GM12878 (cell line): ENCODE measurements around the gene DPF3. TPM values are rescaled to one million over a fixed set of nuclear protein-coding genes. Genes with fewer than 3 reads are reported as not detected.

Source experiments
- ATAC-seq: fragments of 200-7000 bp; cut with Tn5 transposase; 3 replicates; pipeline ENCODE4 v1.9.1; 2020; ENCODE audit warnings: mild to moderate bottlenecking, moderate library complexity
- BruUV-seq: library from RNA; stranded (reverse); fragments of 400-500 nt; replicated peaks from 2 replicates; lab custom pipeline; 2021; lab: Mats Ljungman, UMichigan
- CTCF ChIA-PET: fragments of 300-600 bp; sonication (Branson Sonifier 250); formaldehyde crosslinking; extraction: SDS; loops from one replicate; lab custom pipeline; 2021; ENCODE audit warnings: inconsistent platforms; lab: Yijun Ruan, JAX
- POLR2A ChIA-PET: fragments of 350-600 bp; formaldehyde crosslinking; extraction: SDS; loops from one replicate; lab custom pipeline; 2021; ENCODE audit warnings: inconsistent platforms; lab: Charles Lee
- RAD21 ChIA-PET: fragments of 300-600 bp; sonication (Branson Sonifier 250); formaldehyde crosslinking; loops from one replicate; lab custom pipeline; 2023; ENCODE audit warnings: antibody characterized with exemption; ENCODE audit not compliant: unreplicated experiment; lab: Charles Lee
- SMC1A ChIA-PET: fragments of 300-600 bp; sonication (Branson Sonifier 250); formaldehyde crosslinking; loops from one replicate; lab custom pipeline; 2023; ENCODE audit not compliant: unreplicated experiment, uncharacterized antibody; lab: Charles Lee
- DNase-seq: peaks from one replicate; pipeline ENCODE4 v3.0.0-alpha.2; 2011; ENCODE audit warnings: low read depth, low spot score
- FAIRE-seq: peaks from 3 replicates; lab custom pipeline; 2011; peaks lifted over from hg19 to GRCh38; lab: Jason Lieb, UNC
- H2AFZ ChIP-seq: 2 replicates; pipeline ENCODE4 v1.6.0; 2011; ENCODE audit warnings: low read depth, low read length, control low read depth; ENCODE audit not compliant: control insufficient read depth
- H3K27ac ChIP-seq: 2 replicates; pipeline ENCODE4 v1.5.1; 2011; ENCODE audit warnings: control low read depth; ENCODE audit not compliant: control insufficient read depth, insufficient read depth
- H3K27me3 ChIP-seq, 2 experiments: replicated peaks in 1 of 2; 2 replicates each; pipeline versions ENCODE4 v1.6.0 to v1.6.1; 2011; ENCODE audit warnings: low read length in 1 of 2; ENCODE audit not compliant: control insufficient read depth in 2 of 2, insufficient read depth in 2 of 2
- H3K36me3 ChIP-seq, 2 experiments: 2 replicates each; pipeline ENCODE4 v1.5.1; 2011; ENCODE audit warnings: low read length in 1 of 2; ENCODE audit not compliant: control insufficient read depth in 2 of 2, insufficient read depth in 2 of 2
- H3K4me1 ChIP-seq: 2 replicates; pipeline ENCODE4 v1.6.1; 2011; ENCODE audit warnings: mild to moderate bottlenecking, low read length, moderate library complexity, mixed read lengths; ENCODE audit not compliant: control insufficient read depth, insufficient read depth
- H3K4me2 ChIP-seq: 2 replicates; pipeline ENCODE4 v1.6.0; 2011; ENCODE audit warnings: control low read depth; ENCODE audit not compliant: control insufficient read depth, insufficient read depth
- H3K4me3 ChIP-seq: fragments of 200-600 bp; sonication (generic); 2 replicates; pipeline ENCODE4 v1.5.1; 2016
- H3K79me2 ChIP-seq: 2 replicates; pipeline ENCODE4 v1.6.0; 2011; ENCODE audit warnings: low read length; ENCODE audit not compliant: control insufficient read depth, insufficient read depth
- H3K9ac ChIP-seq: 2 replicates; pipeline ENCODE4 v1.8.0; 2011; ENCODE audit warnings: low read length, control low read depth, mixed read lengths; ENCODE audit not compliant: control insufficient read depth, insufficient read depth
- H3K9me3 ChIP-seq: replicated peaks from 3 replicates; pipeline ENCODE4 v1.5.1; 2011; ENCODE audit warnings: mild to moderate bottlenecking, low read length; ENCODE audit not compliant: control insufficient read depth, insufficient read depth
- H4K20me1 ChIP-seq: 2 replicates; pipeline ENCODE4 v1.6.0; 2011; ENCODE audit not compliant: control insufficient read depth, insufficient read depth
- BRCA1 ChIP-seq: IDR thresholded peaks from 2 replicates; pipeline ENCODE4 v1.6.1; 2011; ENCODE audit warnings: low read depth, low read length, improper control_type of control experiment
- EP300 ChIP-seq, 2 experiments: fragments of 150-350 bp in 1 of 2; IDR thresholded peaks; 2 replicates each; pipeline ENCODE4 v1.6.1; 2011 to 2012; ENCODE audit warnings: low read depth in 2 of 2, low read length in 2 of 2, borderline replicate concordance in 1 of 2, improper control_type of control experiment in 1 of 2, inconsistent platforms in 1 of 2; ENCODE audit not compliant: control insufficient read depth in 1 of 2
- GABPA ChIP-seq: IDR thresholded peaks from 2 replicates; pipeline ENCODE4 v1.6.1; 2014; ENCODE audit warnings: antibody characterized with exemption, low read depth, mild to moderate bottlenecking, inconsistent platforms
- HCFC1 ChIP-seq: fragments of 150-350 bp; IDR thresholded peaks from 2 replicates; pipeline ENCODE4 v1.6.1; 2014; ENCODE audit warnings: low read length
- HDAC2 ChIP-seq: fragments of 200-600 bp; sonication (generic); IDR thresholded peaks from 2 replicates; pipeline ENCODE4 v1.6.1; 2017
- MEF2A ChIP-seq: IDR thresholded peaks from 2 replicates; pipeline ENCODE4 v1.6.1; 2011; ENCODE audit warnings: low read depth, mild to moderate bottlenecking, low read length, moderate library complexity; ENCODE audit not compliant: insufficient read depth
- NFIC ChIP-seq: IDR thresholded peaks from 2 replicates; pipeline ENCODE4 v1.6.1; 2012; ENCODE audit warnings: low read depth, mild to moderate bottlenecking, inconsistent platforms, low read length, moderate library complexity
- PAX5 ChIP-seq: IDR thresholded peaks from 2 replicates; pipeline ENCODE4 v1.6.1; 2011; ENCODE audit warnings: low read depth, low read length, borderline replicate concordance
- PBX3 ChIP-seq: IDR thresholded peaks from 2 replicates; pipeline ENCODE4 v1.6.1; 2011; ENCODE audit warnings: mild to moderate bottlenecking, low read depth, low read length, moderate library complexity; ENCODE audit not compliant: insufficient replicate concordance
- SIX5 ChIP-seq: IDR thresholded peaks from 2 replicates; pipeline ENCODE4 v1.6.1; 2011; ENCODE audit warnings: mild to moderate bottlenecking, low read depth, low read length, moderate library complexity; ENCODE audit not compliant: severe bottlenecking
- SREBF1 ChIP-seq: IDR thresholded peaks from 2 replicates; pipeline ENCODE4 v1.6.1; 2012; ENCODE audit warnings: mild to moderate bottlenecking, low read length
- TCF12 ChIP-seq: IDR thresholded peaks from 2 replicates; pipeline ENCODE4 v1.6.1; 2011; ENCODE audit warnings: low read depth, mild to moderate bottlenecking, low read length
- ZNF592 ChIP-seq: fragments of 450-650 bp; IDR thresholded peaks from 2 replicates; pipeline ENCODE4 v1.6.1; 2017; ENCODE audit warnings: mild to moderate bottlenecking, moderate library complexity
- ZNF687 ChIP-seq: fragments of 450-650 bp; IDR thresholded peaks from 2 replicates; pipeline ENCODE4 v1.6.1; 2017; ENCODE audit warnings: mild to moderate bottlenecking, moderate library complexity
- WGBS: methylation state at CpG from one replicate; pipeline ENCODE4 v1.1.6; 2016; ENCODE audit warnings: low lambda C conversion rate; ENCODE audit not compliant: insufficient replicate concordance, insufficient coverage; ENCODE audit errors: missing lambda C conversion rate; 5-methylcytosine and 5-hydroxymethylcytosine counted together
- in situ Hi-C: fragments of 300-500 bp; cut with MboI; formaldehyde crosslinking; loops from 9 replicates; pipeline ENCODE4 v1.14.3; 2018; ENCODE audit warnings: mixed read lengths
- intact Hi-C: fragments of 100-400 bp; cut with micrococcal nuclease; formaldehyde crosslinking; loops from one replicate; pipeline ENCODE4 v1.14.2; 2022; ENCODE audit not compliant: unreplicated experiment
- polyA plus RNA-seq, 11 experiments: library from polyadenylated mRNA; depleted of rRNA in 4 of 11; unstranded in 6 of 11; stranded (reverse) in 5 of 11; fragments of >200 nt; fragmentation: Nextera tagmentation in 4 of 11; fragmentation: Illumina TruSeq in 1 of 11; extraction: Ambion mirVana in 4 of 11; extraction: Trizol in 1 of 11; gene quantifications; 1 replicate in 1 of 11; 2 replicates in 10 of 11; pipeline versions ENCODE4 v1.2.1 to v1.2.3, GENCODE V29; 2011 to 2016; ENCODE audit warnings: inconsistent platforms in 2 of 11, missing spikeins in 2 of 11, low read depth in 1 of 11
- total RNA-seq, 4 experiments: library from RNA; depleted of rRNA in 3 of 4; stranded (reverse); fragments of >200 nt in 3 of 4; fragmentation: Illumina TruSeq in 1 of 4; extraction: Trizol in 1 of 4; gene quantifications; 2 replicates each; pipeline versions ENCODE4 v1.2.1 to v1.2.3, GENCODE V29; 2013 to 2021

Gene DPF3
- total and polyA plus RNA-seq, 10 of the 15 experiments (the other 5 are each of a cell fraction or from before 2014, with no cell fraction given), result 0.69 to 8.0 (median 2.2) TPM

DNA sequence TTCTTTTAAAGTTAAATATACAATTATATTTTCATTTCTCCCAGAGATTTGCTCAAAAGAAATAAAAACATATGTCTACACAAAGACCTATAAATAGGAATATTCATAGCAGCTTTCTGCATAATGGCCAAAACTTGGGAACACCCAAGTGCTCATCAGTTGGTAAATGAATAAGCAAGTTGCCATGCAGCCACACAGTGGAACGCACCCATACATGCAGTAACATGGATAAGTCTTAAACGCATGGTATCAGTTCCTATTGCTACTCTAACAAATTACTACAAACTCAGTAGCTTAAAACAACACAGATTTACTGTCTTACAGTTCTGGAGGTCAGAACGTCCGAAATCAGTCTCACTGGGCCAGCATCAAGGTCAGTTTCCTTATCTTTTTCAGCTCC lies 78.5 kb downstream of the DPF3 start (continued):
- TF ChIP-seq HDAC2 (no peak), BRCA1 (no peak)

DNA sequence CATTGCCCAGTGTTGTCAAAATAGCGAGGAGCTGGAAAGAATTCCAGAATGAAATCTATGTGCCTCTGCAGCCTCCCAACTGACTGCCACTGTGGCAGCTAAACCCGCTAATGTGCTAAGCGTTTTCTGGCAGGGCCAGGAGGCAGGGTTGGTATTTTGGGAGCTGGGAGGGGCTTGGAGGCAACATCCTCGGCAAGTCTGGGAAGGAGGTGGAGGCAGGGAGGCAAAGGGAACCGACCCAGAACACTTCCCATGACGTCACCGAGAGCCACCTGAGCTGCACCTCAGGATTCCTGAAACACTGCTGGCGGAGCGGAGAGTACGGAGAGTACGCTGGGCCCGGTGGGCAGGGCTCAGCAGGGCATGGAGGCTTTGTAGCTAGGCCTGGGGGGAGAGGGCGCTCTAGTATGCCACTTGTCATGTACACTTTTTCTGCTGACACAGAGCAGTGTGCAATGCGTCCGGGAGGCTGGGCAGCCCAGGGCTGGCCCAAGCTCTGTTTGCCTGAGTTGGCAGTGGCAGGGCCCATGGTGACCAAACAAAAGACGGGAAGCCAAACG lies 81.5 kb downstream of the DPF3 start:
- DNase-seq, result no peak
- no peaks in the 10 kb centered on the region for H4K20me1 ChIP-seq
- no peaks in the 10 kb centered on the region for H3K79me2 ChIP-seq
- H2AFZ ChIP-seq, result no peak overlapping the region
- ATAC-seq, result no peak
- intact Hi-C loops, result loop anchor here (10.0 kb wide), 1 partner anchor 298 kb away; no protein-coding TSS in a partner anchor
- no peak overlapping the region for H3K9ac ChIP-seq
- RAD21 ChIA-PET, result no interaction called here
- BruUV-seq, result no TSS peak
- H3K9me3 ChIP-seq, result no peaks in the 10 kb centered on the region
- peaks cover 6% of the 10 kb centered on the region for H3K4me1 ChIP-seq
- SMC1A ChIA-PET, result interaction anchor here (1.1 to 1.2 kb wide), 2 partner anchors 12 to 51 kb away, joined by 3 read pairs; no protein-coding TSS in a partner anchor
- POLR2A ChIA-PET, result no interaction called here
- in situ Hi-C loops, result no loop called here
- no peaks in the 10 kb centered on the region for H3K36me3 ChIP-seq
- 70% methylated on average over 17 of the region's 17 CpGs for WGBS
- CTCF ChIA-PET, result no interaction called here
- H3K27me3 ChIP-seq, result no peaks in the 10 kb centered on the region
- no peak overlapping the region for H3K27ac ChIP-seq
- no peak overlapping the region for H3K4me2 ChIP-seq
- no peak overlapping the region for H3K4me3 ChIP-seq
- FAIRE-seq, result no peak
- TF ChIP-seq ZNF592 (no peak), GABPA (no peak), SREBF1 (no peak), EP300 (IDR thresholded peaks at IDR 0.05; ENCODE audit: borderline replicate concordance in 1 of 2, control insufficient read depth in 1 of 2, low read depth in 2 of 2, low read length in 2 of 2) (no peak), TCF12 (no peak), MEF2A (no peak), SIX5 (no peak), PAX5 (no peak), HCFC1 (no peak), NFIC (no peak), ZNF687 (no peak), PBX3 (no peak)
